Liver (tissue), 3 donors: ENCODE results near the gene HK2.

ENCODE experiments used
- CTCF ChIP-seq: fragments of 150-350 bp; IDR thresholded peaks from 2 replicates; pipeline ENCODE4 v1.5.1; 2017; ENCODE audit warnings: improper control_type of control experiment, low read depth, low read length; ENCODE audit not compliant: missing input control
- RAD21 ChIP-seq, 2 donors: IDR thresholded peaks; 2 replicates each; pipeline ENCODE4 v1.6.1; 2016; ENCODE audit warnings: antibody characterized with exemption in 2 of 2, mild to moderate bottlenecking in 2 of 2
- REST ChIP-seq: IDR thresholded peaks from 2 replicates; pipeline ENCODE4 v1.6.1; 2016; ENCODE audit warnings: antibody characterized with exemption, mild to moderate bottlenecking
- donor health status: healthy.
- donor health status: healthy.

GRCh38 chr2:74941284-74941683 is 107.4 kb downstream of the HK2 start:
- no peak for TF ChIP-seq REST
- TF ChIP-seq CTCF: no peak
- no peak for TF ChIP-seq RAD21 (IDR thresholded peaks at IDR 0.05)
